ENCODE results near the gene HOXA10. TPM values are rescaled to one million over a fixed set of nuclear protein-coding genes. Genes with fewer than 3 reads are reported as not detected.

The HOXA10 gene
- total and polyA plus RNA-seq, 5 donors: not detected

- ATAC-seq: no peak
- H3K4me1 ChIP-seq (ENCODE audit: control insufficient read depth, insufficient read depth, low read length): no peaks in the 10 kb centered on the region
- DNase-seq: no peak
These were observed 28.2 kb downstream of the HOXA10 start for GRCh38 chr7:27145914-27146412.

GRCh38 chr7:27145165-27145913, 28.8 kb downstream of the HOXA10 start:
- H3K4me1 ChIP-seq (ENCODE audit: control insufficient read depth, insufficient read depth, low read length): no peaks in the 10 kb centered on the region
- H3K9me3 ChIP-seq (ENCODE audit: control insufficient read depth, low read length): no peaks in the 10 kb centered on the region
- ATAC-seq (no peak), DNase-seq (peak in 1 of 3 donors; percentile 15)
- no peak overlapping the region for H3K27ac ChIP-seq (ENCODE audit: low read length)
- peaks cover 3% of the 10 kb centered on the region for H3K27me3 ChIP-seq (ENCODE audit: control insufficient read depth, insufficient read depth)
- 37% methylated on average over 47 of the region's 47 CpGs for WGBS
- H3K4me3 ChIP-seq (ENCODE audit: low read length): peak overlapping the region; percentile 0
- intact Hi-C loops (cut with DNase I): loop anchor here in 1 of 4 donors (5.0 kb wide), 1 partner anchor 293 kb away; no protein-coding TSS in a partner anchor

More at GRCh38 chr7:27145914-27146412, 28.2 kb downstream of the HOXA10 start:
- no peaks in the 10 kb centered on the region for H3K9me3 ChIP-seq (ENCODE audit: control insufficient read depth, low read length)
- WGBS: 44% methylated on average over 11 of the region's 11 CpGs
- intact Hi-C loops (cut with DNase I): loop anchor here in 1 of 4 donors (5.0 kb wide), 1 partner anchor 294 kb away; no protein-coding TSS in a partner anchor
- H3K4me3 ChIP-seq (ENCODE audit: low read length): no peak overlapping the region
- peaks cover 3% of the 10 kb centered on the region for H3K27me3 ChIP-seq (ENCODE audit: control insufficient read depth, insufficient read depth)
- no peak overlapping the region for H3K27ac ChIP-seq (ENCODE audit: low read length)

- H3K4me3 ChIP-seq (ENCODE audit: low read length): peak overlapping the region; percentile 0
- H3K27me3 ChIP-seq (ENCODE audit: control insufficient read depth, insufficient read depth): peaks cover 3% of the 10 kb centered on the region
- no peaks in the 10 kb centered on the region for H3K9me3 ChIP-seq (ENCODE audit: control insufficient read depth, low read length)
- ATAC-seq: no peak
- no peak overlapping the region for H3K27ac ChIP-seq (ENCODE audit: low read length)
- 23% methylated on average over 31 of the region's 31 CpGs for WGBS
- no peaks in the 10 kb centered on the region for H3K4me1 ChIP-seq (ENCODE audit: control insufficient read depth, insufficient read depth, low read length)
- intact Hi-C loops (cut with DNase I): loop anchor here in 1 of 4 donors (5.0 kb wide), 1 partner anchor 292 kb away; no protein-coding TSS in a partner anchor
- DNase-seq: peak in 1 of 3 donors; percentile 51
These were observed 29.3 kb downstream of the HOXA10 start for GRCh38 chr7:27144781-27145164.

GRCh38 chr7:27143950-27144780, 30.0 kb downstream of the HOXA10 start:
- no peaks in the 10 kb centered on the region for H3K4me1 ChIP-seq (ENCODE audit: control insufficient read depth, insufficient read depth, low read length)
- DNase-seq: peak in 1 of 3 donors; percentile 42
- no peak overlapping the region for H3K27ac ChIP-seq (ENCODE audit: low read length)
- ATAC-seq: no peak
- peaks cover 3% of the 10 kb centered on the region for H3K27me3 ChIP-seq (ENCODE audit: control insufficient read depth, insufficient read depth)
- H3K9me3 ChIP-seq (ENCODE audit: control insufficient read depth, low read length): no peaks in the 10 kb centered on the region
- intact Hi-C loops (cut with DNase I): no loop called here
- WGBS: 24% methylated on average over 40 of the region's 40 CpGs
- peak overlapping the region; percentile 64 for H3K4me3 ChIP-seq (ENCODE audit: low read length)

GRCh38 chr7:27143023-27143949, 30.8 kb downstream of the HOXA10 start, which contains the start of gene HOXA5:
Gene HOXA5, minus strand, starts transcription at chr7:27143681. Its CDS starts 74 bp downstream, at chr7:27143607.
- ATAC-seq: peak; percentile 69 to 80
- Histone ChIP-seq H3K9me3 (ENCODE audit: control insufficient read depth, low read length) (no peaks in the 10 kb centered on the region), H3K4me3 (ENCODE audit: low read length) (peak within 1 kb of the TSS; percentile 64), H3K4me1 (ENCODE audit: control insufficient read depth, insufficient read depth, low read length) (no peaks in the 10 kb centered on the region), H3K27ac (ENCODE audit: low read length) (peak within 1 kb of the TSS; percentile 33), H3K27me3 (ENCODE audit: control insufficient read depth, insufficient read depth) (peaks cover 3% of the 10 kb centered on the region)
- DNase-seq: peak in 2 of 3 donors; percentile 57 to 78
- WGBS: 15% methylated on average over 86 of the region's 86 CpGs
- intact Hi-C loops (cut with DNase I): no loop called here

GRCh38 chr7:27142580-27143022, 31.5 kb downstream of the HOXA10 start:
- Histone ChIP-seq H3K9me3 (ENCODE audit: control insufficient read depth, low read length) (no peaks in the 10 kb centered on the region), H3K4me3 (ENCODE audit: low read length) (peak overlapping the region; percentile 64), H3K27ac (ENCODE audit: low read length) (no peak overlapping the region), H3K27me3 (ENCODE audit: control insufficient read depth, insufficient read depth) (peaks cover 3% of the 10 kb centered on the region), H3K4me1 (ENCODE audit: control insufficient read depth, insufficient read depth, low read length) (no peaks in the 10 kb centered on the region)
- no peak for DNase-seq
- intact Hi-C loops (cut with DNase I): no loop called here
- peak in 1 of 2 donors; percentile 5 for ATAC-seq
- 12% methylated on average over 29 of the region's 29 CpGs for WGBS

GRCh38 chr7:27141923-27142579, 32.1 kb downstream of the HOXA10 start:
- Histone ChIP-seq H3K4me3 (ENCODE audit: low read length) (peak overlapping the region; percentile 64), H3K27ac (ENCODE audit: low read length) (no peak overlapping the region), H3K27me3 (ENCODE audit: control insufficient read depth, insufficient read depth) (peaks cover 3% of the 10 kb centered on the region), H3K9me3 (ENCODE audit: control insufficient read depth, low read length) (no peaks in the 10 kb centered on the region), H3K4me1 (ENCODE audit: control insufficient read depth, insufficient read depth, low read length) (no peaks in the 10 kb centered on the region)
- DNase-seq: no peak
- ATAC-seq: peak in 1 of 2 donors; percentile 13
- intact Hi-C loops (cut with DNase I): no loop called here
- 23% methylated on average over 30 of the region's 30 CpGs for WGBS

- WGBS: 57% methylated on average over 18 of the region's 18 CpGs
- Histone ChIP-seq H3K27me3 (ENCODE audit: control insufficient read depth, insufficient read depth) (peaks cover 3% of the 10 kb centered on the region), H3K9me3 (ENCODE audit: control insufficient read depth, low read length) (no peaks in the 10 kb centered on the region), H3K27ac (ENCODE audit: low read length) (no peak overlapping the region), H3K4me1 (ENCODE audit: control insufficient read depth, insufficient read depth, low read length) (no peaks in the 10 kb centered on the region), H3K4me3 (ENCODE audit: low read length) (peak overlapping the region; percentile 64)
- ATAC-seq (no peak), DNase-seq (no peak)
- intact Hi-C loops (cut with DNase I): no loop called here
These were observed 32.8 kb downstream of the HOXA10 start for GRCh38 chr7:27141137-27141922.

GRCh38 chr7:27140126-27140857, 33.8 kb downstream of the HOXA10 start:
- intact Hi-C loops (cut with DNase I): no loop called here
- Histone ChIP-seq H3K9me3 (ENCODE audit: control insufficient read depth, low read length) (no peaks in the 10 kb centered on the region), H3K4me3 (ENCODE audit: low read length) (no peak overlapping the region), H3K27me3 (ENCODE audit: control insufficient read depth, insufficient read depth) (peaks cover 3% of the 10 kb centered on the region), H3K4me1 (ENCODE audit: control insufficient read depth, insufficient read depth, low read length) (no peaks in the 10 kb centered on the region), H3K27ac (ENCODE audit: low read length) (no peak overlapping the region)
- WGBS: 57% methylated on average over 15 of the region's 15 CpGs
- ATAC-seq: no peak
- no peak for DNase-seq

Data from right cardiac atrium (tissue), 5 donors.